ENCODE results near the gene RGCC.
A peak's percentile ranks its signal among the peaks of the same experiment; 100 is the strongest.

Gene RGCC

GRCh38 chr13:41454170-41454569, 3.2 kb upstream of the RGCC start:
- Histone ChIP-seq H2AK5ac (ENCODE audit: low read depth, low read length) (no peak overlapping the region), H2BK5ac (ENCODE audit: low read length) (no peak overlapping the region), H3K4me1 (ENCODE audit: control insufficient read depth in 2 of 2, insufficient read depth in 1 of 2, low read depth in 1 of 2, low read length in 2 of 2) (peaks cover 2 to 5% of the 10 kb centered on the region in 2 donors), H3K9ac (ENCODE audit: low read depth, low read length, poor library complexity) (no peak overlapping the region), H4K91ac (ENCODE audit: low read depth, low read length, poor library complexity) (no peak overlapping the region), H2AFZ (ENCODE audit: low read length) (no peak overlapping the region), H3K9me3 (replicated peaks in 1 of 2; ENCODE audit: control insufficient read depth in 2 of 2, insufficient read depth in 1 of 2, low read depth in 1 of 2, low read length in 2 of 2) (no peaks in the 10 kb centered on the region), H3K14ac (ENCODE audit: low read length) (no peak overlapping the region), H3K4ac (ENCODE audit: low read length) (no peak overlapping the region), H3K27ac (replicated peaks; ENCODE audit: low read length) (no peak overlapping the region), H2BK120ac (ENCODE audit: low read depth, low read length) (no peak overlapping the region), H3K27me3 (ENCODE audit: control insufficient read depth in 3 of 3, insufficient read depth in 3 of 3, low read depth in 1 of 3, low read length in 3 of 3) (peaks cover 16 to 44% (median 38%) of the 10 kb centered on the region in 3 experiments), H3K36me3 (replicated peaks in 1 of 2; ENCODE audit: control insufficient read depth in 2 of 2, insufficient read depth in 2 of 2, low read length in 2 of 2) (no peaks in the 10 kb centered on the region), H3K18ac (ENCODE audit: low read length) (no peak overlapping the region), H2BK12ac (ENCODE audit: low read length) (no peak overlapping the region), H4K8ac (ENCODE audit: low read depth, low read length) (no peak overlapping the region), H3K23ac (ENCODE audit: low read depth, low read length, poor library complexity) (no peak overlapping the region), H3K79me1 (ENCODE audit: low read depth, low read length) (no peaks in the 10 kb centered on the region), H3K4me2 (ENCODE audit: insufficient read depth, low read length, poor library complexity, severe bottlenecking) (no peak overlapping the region), H3K4me3 (ENCODE audit: low read length in 2 of 2) (peak overlapping the region in 1 of 2 donors; percentile 2), H2BK15ac (ENCODE audit: low read length) (no peak overlapping the region)
- DNase-seq (ENCODE audit: low spot score) = no peak
- no CpG with 5 or more reads among the region's 22 CpGs for WGBS, 2 donors (ENCODE audit: extremely low coverage in 2 of 2, insufficient read length in 2 of 2, insufficient replicate concordance in 1 of 2)

GRCh38 chr13:41455725-41456419, 1.5 kb upstream of the RGCC start:
- no peak overlapping the region for H4K8ac ChIP-seq (ENCODE audit: low read depth, low read length)
- H3K9me3 ChIP-seq (replicated peaks in 1 of 2; ENCODE audit: control insufficient read depth in 2 of 2, insufficient read depth in 1 of 2, low read depth in 1 of 2, low read length in 2 of 2) = no peaks in the 10 kb centered on the region
- no CpG with 5 or more reads among the region's 19 CpGs for WGBS, 2 donors (ENCODE audit: extremely low coverage in 2 of 2, insufficient read length in 2 of 2, insufficient replicate concordance in 1 of 2)
- no peak overlapping the region for H3K18ac ChIP-seq (ENCODE audit: low read length)
- H3K4me2 ChIP-seq (ENCODE audit: insufficient read depth, low read length, poor library complexity, severe bottlenecking) = no peak overlapping the region
- peaks cover 2 to 7% of the 10 kb centered on the region in 2 donors for H3K4me1 ChIP-seq (ENCODE audit: control insufficient read depth in 2 of 2, insufficient read depth in 1 of 2, low read depth in 1 of 2, low read length in 2 of 2)
- H2AFZ ChIP-seq (ENCODE audit: low read length) = peak overlapping the region; percentile 12
- H3K23ac ChIP-seq (ENCODE audit: low read depth, low read length, poor library complexity) = no peak overlapping the region
- no peak overlapping the region for H2AK5ac ChIP-seq (ENCODE audit: low read depth, low read length)
- H3K14ac ChIP-seq (ENCODE audit: low read length) = no peak overlapping the region
- no peak overlapping the region for H3K27ac ChIP-seq (replicated peaks; ENCODE audit: low read length)
- no peaks in the 10 kb centered on the region for H3K36me3 ChIP-seq (replicated peaks in 1 of 2; ENCODE audit: control insufficient read depth in 2 of 2, insufficient read depth in 2 of 2, low read length in 2 of 2)
- H4K91ac ChIP-seq (ENCODE audit: low read depth, low read length, poor library complexity) = no peak overlapping the region
- H2BK120ac ChIP-seq (ENCODE audit: low read depth, low read length) = no peak overlapping the region
- no peak overlapping the region for H3K4me3 ChIP-seq (ENCODE audit: low read length in 2 of 2)
- no peaks in the 10 kb centered on the region for H3K79me1 ChIP-seq (ENCODE audit: low read depth, low read length)
- H3K27me3 ChIP-seq (ENCODE audit: control insufficient read depth in 3 of 3, insufficient read depth in 3 of 3, low read depth in 1 of 3, low read length in 3 of 3) = peaks cover 16 to 47% (median 41%) of the 10 kb centered on the region in 3 experiments
- no peak overlapping the region for H2BK15ac ChIP-seq (ENCODE audit: low read length)
- no peak overlapping the region for H2BK5ac ChIP-seq (ENCODE audit: low read length)
- DNase-seq (ENCODE audit: low spot score) = no peak
- no peak overlapping the region for H2BK12ac ChIP-seq (ENCODE audit: low read length)
- H3K4ac ChIP-seq (ENCODE audit: low read length) = no peak overlapping the region
- no peak overlapping the region for H3K9ac ChIP-seq (ENCODE audit: low read depth, low read length, poor library complexity)

GRCh38 chr13:41457589-41458186, 338 bp downstream of the RGCC start:
- DNase-seq (ENCODE audit: low spot score) = no peak
- Histone ChIP-seq H4K8ac (ENCODE audit: low read depth, low read length) (no peak overlapping the region), H3K23ac (ENCODE audit: low read depth, low read length, poor library complexity) (peak overlapping the region; percentile 76), H3K4me1 (ENCODE audit: control insufficient read depth in 2 of 2, insufficient read depth in 1 of 2, low read depth in 1 of 2, low read length in 2 of 2) (peaks cover 2 to 7% of the 10 kb centered on the region in 2 donors), H3K9me3 (replicated peaks in 1 of 2; ENCODE audit: control insufficient read depth in 2 of 2, insufficient read depth in 1 of 2, low read depth in 1 of 2, low read length in 2 of 2) (no peaks in the 10 kb centered on the region), H4K91ac (ENCODE audit: low read depth, low read length, poor library complexity) (no peak overlapping the region), H3K4ac (ENCODE audit: low read length) (no peak overlapping the region), H2AK5ac (ENCODE audit: low read depth, low read length) (no peak overlapping the region), H3K4me2 (ENCODE audit: insufficient read depth, low read length, poor library complexity, severe bottlenecking) (peak overlapping the region; percentile 98), H3K36me3 (replicated peaks in 1 of 2; ENCODE audit: control insufficient read depth in 2 of 2, insufficient read depth in 2 of 2, low read length in 2 of 2) (no peaks in the 10 kb centered on the region), H3K79me1 (ENCODE audit: low read depth, low read length) (no peaks in the 10 kb centered on the region), H2BK12ac (ENCODE audit: low read length) (no peak overlapping the region), H3K27me3 (ENCODE audit: control insufficient read depth in 3 of 3, insufficient read depth in 3 of 3, low read depth in 1 of 3, low read length in 3 of 3) (peaks cover 16 to 47% (median 41%) of the 10 kb centered on the region in 3 experiments), H3K4me3 (ENCODE audit: low read length in 2 of 2) (peak overlapping the region; percentile 49 to 83), H2AFZ (ENCODE audit: low read length) (peak overlapping the region; percentile 99), H3K14ac (ENCODE audit: low read length) (no peak overlapping the region), H2BK120ac (ENCODE audit: low read depth, low read length) (no peak overlapping the region), H2BK5ac (ENCODE audit: low read length) (no peak overlapping the region), H2BK15ac (ENCODE audit: low read length) (no peak overlapping the region), H3K27ac (replicated peaks; ENCODE audit: low read length) (no peak overlapping the region), H3K18ac (ENCODE audit: low read length) (no peak overlapping the region), H3K9ac (ENCODE audit: low read depth, low read length, poor library complexity) (no peak overlapping the region)
- WGBS, 2 donors (ENCODE audit: extremely low coverage in 2 of 2, insufficient read length in 2 of 2, insufficient replicate concordance in 1 of 2) = no CpG with 5 or more reads among the region's 56 CpGs

GRCh38 chr13:41458187-41458760, 924 bp downstream of the RGCC start:
- no CpG with 5 or more reads among the region's 50 CpGs for WGBS, 2 donors (ENCODE audit: extremely low coverage in 2 of 2, insufficient read length in 2 of 2, insufficient replicate concordance in 1 of 2)

More at GRCh38 chr13:41458187-41458760, 924 bp downstream of the RGCC start:
- H2AFZ ChIP-seq (ENCODE audit: low read length) = peak overlapping the region; percentile 99
- no peak overlapping the region for H2BK12ac ChIP-seq (ENCODE audit: low read length)
- H3K4me2 ChIP-seq (ENCODE audit: insufficient read depth, low read length, poor library complexity, severe bottlenecking) = peak overlapping the region; percentile 98
- no peak overlapping the region for H2AK5ac ChIP-seq (ENCODE audit: low read depth, low read length)
- H3K27me3 ChIP-seq (ENCODE audit: control insufficient read depth in 3 of 3, insufficient read depth in 3 of 3, low read depth in 1 of 3, low read length in 3 of 3) = peaks cover 16 to 47% (median 41%) of the 10 kb centered on the region in 3 experiments
- H4K8ac ChIP-seq (ENCODE audit: low read depth, low read length) = no peak overlapping the region
- no peak overlapping the region for H3K14ac ChIP-seq (ENCODE audit: low read length)
- H2BK5ac ChIP-seq (ENCODE audit: low read length) = no peak overlapping the region
- H3K27ac ChIP-seq (replicated peaks; ENCODE audit: low read length) = no peak overlapping the region
- no peaks in the 10 kb centered on the region for H3K79me1 ChIP-seq (ENCODE audit: low read depth, low read length)
- peak overlapping the region; percentile 76 for H3K23ac ChIP-seq (ENCODE audit: low read depth, low read length, poor library complexity)
- no peak for DNase-seq (ENCODE audit: low spot score)
- peak overlapping the region; percentile 49 to 83 for H3K4me3 ChIP-seq (ENCODE audit: low read length in 2 of 2)
- H3K9me3 ChIP-seq (replicated peaks in 1 of 2; ENCODE audit: control insufficient read depth in 2 of 2, insufficient read depth in 1 of 2, low read depth in 1 of 2, low read length in 2 of 2) = no peaks in the 10 kb centered on the region
- H3K4ac ChIP-seq (ENCODE audit: low read length) = no peak overlapping the region
- peak overlapping the region; percentile 80 for H3K18ac ChIP-seq (ENCODE audit: low read length)
- no peak overlapping the region for H4K91ac ChIP-seq (ENCODE audit: low read depth, low read length, poor library complexity)
- H2BK120ac ChIP-seq (ENCODE audit: low read depth, low read length) = no peak overlapping the region
- no peaks in the 10 kb centered on the region for H3K36me3 ChIP-seq (replicated peaks in 1 of 2; ENCODE audit: control insufficient read depth in 2 of 2, insufficient read depth in 2 of 2, low read length in 2 of 2)
- peaks cover 2 to 7% of the 10 kb centered on the region in 2 donors for H3K4me1 ChIP-seq (ENCODE audit: control insufficient read depth in 2 of 2, insufficient read depth in 1 of 2, low read depth in 1 of 2, low read length in 2 of 2)
- H3K9ac ChIP-seq (ENCODE audit: low read depth, low read length, poor library complexity) = peak overlapping the region; percentile 87
- no peak overlapping the region for H2BK15ac ChIP-seq (ENCODE audit: low read length)

Measured in neuronal stem cell (in vitro differentiated cells).